Measurements from ENCODE around the gene PAQR4.
A peak's percentile ranks its signal among the peaks of the same experiment; 100 is the strongest.

Gene PAQR4

GRCh38 chr16:2966043-2966807, 2.9 kb upstream of the PAQR4 start:
- no peak for DNase-seq

DNA sequence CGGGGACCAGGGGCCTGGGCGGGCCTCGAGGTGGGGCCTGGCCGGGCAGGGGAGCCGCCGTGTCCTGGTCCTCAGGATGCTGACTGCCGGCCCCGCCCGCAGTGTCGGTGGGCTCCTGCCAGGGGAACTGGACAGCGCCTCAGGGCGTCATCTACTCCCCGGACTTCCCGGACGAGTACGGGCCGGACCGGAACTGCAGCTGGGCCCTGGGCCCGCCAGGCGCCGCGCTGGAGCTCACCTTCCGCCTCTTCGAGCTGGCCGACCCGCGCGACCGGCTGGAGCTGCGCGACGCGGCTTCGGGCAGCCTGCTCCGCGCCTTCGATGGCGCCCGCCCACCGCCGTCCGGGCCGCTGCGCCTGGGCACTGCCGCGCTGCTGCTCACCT, 2.3 kb upstream of the PAQR4 start:
- DNase-seq = peak; percentile 27

GRCh38 chr16:2967211-2967631, 1.9 kb upstream of the PAQR4 start:
- DNase-seq = peak; percentile 23

DNA sequence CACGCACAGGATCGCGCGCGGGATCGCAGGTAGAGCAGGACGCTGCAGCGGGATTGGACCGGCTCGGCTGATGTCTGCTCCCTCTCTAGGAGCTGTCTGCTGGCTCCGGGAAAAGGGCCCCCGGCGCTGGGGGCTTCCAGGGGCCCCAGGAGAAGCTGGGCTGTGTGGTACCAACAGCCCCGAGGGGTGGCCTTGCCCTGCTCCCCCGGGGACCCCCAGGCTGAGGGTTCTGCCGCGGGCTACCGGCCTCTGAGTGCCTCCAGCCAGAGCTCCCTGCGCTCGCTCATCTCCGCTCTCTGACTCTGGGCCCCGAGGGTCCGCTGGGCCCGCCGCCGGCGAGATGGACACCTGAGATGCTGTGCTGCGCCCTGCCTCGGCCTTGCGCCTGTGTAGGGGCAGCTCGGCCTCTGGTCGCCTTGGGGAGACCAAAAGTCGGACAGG, 1.4 kb upstream of the PAQR4 start:
- DNase-seq = no peak

DNA sequence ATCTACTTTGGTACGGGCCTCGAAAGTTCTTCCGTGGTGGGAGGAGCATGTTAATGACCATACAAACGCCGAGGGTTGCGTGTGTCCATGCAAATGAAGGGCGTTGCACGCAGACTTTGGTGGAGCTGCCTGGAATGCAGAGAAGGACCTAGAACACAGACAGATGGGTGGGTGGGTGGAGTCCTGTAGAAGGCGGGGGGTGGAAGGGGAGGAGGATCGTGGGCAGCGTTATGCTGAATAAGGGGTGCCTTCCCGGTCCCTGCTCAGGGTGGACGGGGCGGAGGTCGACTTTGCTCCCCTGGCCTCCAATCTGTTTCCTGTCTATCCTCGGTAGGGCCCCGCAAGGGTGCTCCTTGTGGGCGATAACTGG, 795 bp upstream of the PAQR4 start:
- no peak for DNase-seq

- peak; percentile 91 for DNase-seq
Observed at GRCh38 chr16:2969545-2970521, 685 bp downstream of the PAQR4 start.

GRCh38 chr16:2970563-2970962, 1.4 kb downstream of the PAQR4 start:
- DNase-seq = peak; percentile 22

GRCh38 chr16:2971134-2971984, 2.2 kb downstream of the PAQR4 start:
- peak; percentile 27 for DNase-seq

DNA sequence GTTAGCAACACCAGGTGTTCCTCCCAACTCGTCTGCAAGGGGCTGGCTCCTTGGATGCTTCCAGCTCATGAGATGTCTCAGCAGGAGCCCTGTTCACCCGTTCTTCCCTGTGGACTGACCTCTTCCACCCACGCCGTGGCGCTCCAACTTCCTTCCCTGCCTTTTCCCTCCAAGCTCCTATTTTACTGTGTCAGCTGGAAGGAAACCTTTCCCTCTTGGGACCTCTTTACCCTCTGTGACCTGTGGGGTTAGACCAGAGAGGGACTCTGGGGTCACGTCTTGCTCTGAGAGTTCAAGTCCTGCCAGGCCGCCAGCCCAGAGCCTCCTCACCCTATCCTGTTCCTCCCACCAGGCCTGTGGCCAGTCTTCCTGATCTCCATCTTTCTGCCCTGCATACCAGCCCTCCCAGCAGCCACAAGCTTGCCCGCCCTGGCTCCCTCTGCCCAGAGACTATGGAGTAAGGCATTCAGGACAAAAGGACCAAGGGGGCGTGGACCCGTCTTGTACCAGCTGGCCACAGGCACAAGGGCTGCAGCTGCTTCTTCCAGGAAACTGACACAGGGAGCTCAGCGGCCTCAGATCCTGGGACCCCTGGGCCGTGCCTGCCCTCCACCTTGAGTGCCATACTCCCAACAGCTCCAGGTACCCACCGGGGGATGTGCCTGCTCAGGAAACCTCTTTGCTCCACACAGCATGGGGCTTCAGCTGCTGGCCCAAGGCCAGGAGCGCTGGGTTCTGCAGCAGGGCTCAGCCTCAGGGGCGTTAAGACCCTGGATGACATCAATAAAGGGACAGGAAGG, 3.0 kb downstream of the PAQR4 start:
- DNase-seq = peak; percentile 13

- DNase-seq = no peak
Observed at GRCh38 chr16:2973093-2973492, 3.9 kb downstream of the PAQR4 start.

DNA sequence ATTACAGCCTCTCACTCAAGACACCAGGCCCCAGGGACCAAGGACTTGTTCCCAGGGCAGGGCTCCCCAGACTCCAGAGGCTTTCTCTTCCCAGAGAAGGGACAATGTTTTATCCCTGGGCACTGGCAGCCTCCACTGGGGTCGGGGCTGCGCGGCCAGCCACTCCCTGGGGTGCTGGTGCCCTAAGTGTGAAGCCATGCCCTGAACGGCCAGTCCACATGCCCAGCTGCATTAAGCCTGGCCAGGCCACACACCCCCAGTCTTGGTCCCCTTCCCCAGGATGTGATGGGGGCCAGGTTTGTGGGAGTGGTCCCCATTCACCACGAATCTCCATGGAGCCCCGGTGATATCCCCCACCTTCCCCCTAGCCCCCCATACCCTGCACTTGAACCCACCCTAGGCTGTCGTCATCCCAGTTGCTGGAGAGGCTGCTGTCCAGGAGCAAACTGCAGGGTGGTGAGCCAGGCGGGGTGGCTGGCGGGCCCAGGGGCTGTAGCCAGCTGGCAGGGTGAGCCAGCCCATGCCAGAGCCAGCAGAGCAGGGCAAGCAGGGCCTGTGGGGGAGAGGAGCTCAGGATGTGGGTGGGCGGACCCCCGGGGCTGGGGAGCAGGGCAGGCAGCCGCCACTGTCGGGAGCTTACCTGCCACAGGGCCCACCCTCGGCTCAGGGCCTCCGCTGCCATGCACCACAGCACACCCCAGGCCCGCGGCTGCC, 4.6 kb downstream of the PAQR4 start:
- DNase-seq = peak; percentile 12

DNA sequence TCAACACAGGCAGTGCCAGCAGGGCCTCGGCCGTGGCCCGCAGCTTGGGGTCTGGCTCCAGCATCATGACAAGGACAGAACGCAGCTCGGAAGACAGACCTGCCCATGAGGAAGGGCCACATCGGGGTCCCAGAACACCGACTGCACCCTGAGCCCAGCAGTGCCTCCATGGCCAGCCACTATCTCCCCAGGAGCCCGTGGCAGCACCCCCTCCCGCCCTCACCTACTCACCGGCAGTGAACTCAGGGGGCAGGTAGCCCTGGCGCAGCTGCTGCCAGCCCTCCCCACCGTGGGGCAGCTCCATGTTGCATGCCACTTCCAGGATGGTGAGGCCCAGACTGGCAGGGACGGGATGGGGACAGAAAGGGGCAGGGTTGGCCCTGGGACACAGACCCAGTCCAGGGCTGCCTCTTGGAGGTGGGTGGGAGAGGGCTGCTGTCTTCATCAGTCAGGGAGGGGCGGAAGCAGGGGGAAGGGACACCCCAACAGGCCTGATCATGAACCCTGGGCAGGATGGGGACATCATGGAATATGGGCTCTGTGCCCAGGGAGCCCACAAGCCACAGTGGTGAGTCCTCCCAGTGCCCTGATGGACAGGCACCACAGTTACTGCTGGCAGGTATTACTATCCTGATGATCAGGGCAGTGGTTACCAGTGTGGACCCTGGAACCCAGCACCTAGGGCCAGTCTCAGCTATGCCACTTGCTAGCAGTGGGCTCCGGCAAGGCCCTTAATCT, 5.3 kb downstream of the PAQR4 start:
- no peak for DNase-seq

- DNase-seq = peak; percentile 10
Observed at GRCh38 chr16:2975161-2975795, 6.1 kb downstream of the PAQR4 start.

- DNase-seq = no peak
Observed at GRCh38 chr16:2976201-2976600, 7.1 kb downstream of the PAQR4 start.

- DNase-seq = no peak
Observed at GRCh38 chr16:2976673-2977072, 7.5 kb downstream of the PAQR4 start.

- no peak for DNase-seq
Observed at GRCh38 chr16:2977440-2977839, 8.3 kb downstream of the PAQR4 start.

GRCh38 chr16:2979669-2980226, 10.6 kb downstream of the PAQR4 start:
- DNase-seq = peak; percentile 66

- peak; percentile 97 for DNase-seq
Observed at GRCh38 chr16:2980227-2981176, 11.4 kb downstream of the PAQR4 start, which contains the start of gene PKMYT1. PKMYT1 (minus strand) TSS chr16:2980446; CDS start chr16:2979657, 789 bp downstream.

All from stimulated activated CD4-positive, alpha-beta T cell treated with anti-CD3 and anti-CD28 coated beads, Interleukin-15, amount 100 ng/mL, for 24 hours (primary cell).